Activated T-cell treated with anti-CD3 and anti-CD28 coated beads for 48 hours (primary cell): ENCODE data around the gene SIAH3.

ENCODE experiments used
- DNase-seq: peaks from one replicate; pipeline ENCODE4 v3.0.0-alpha.2; 2020; ENCODE audit warnings: low read depth

SIAH3 gene

DNA sequence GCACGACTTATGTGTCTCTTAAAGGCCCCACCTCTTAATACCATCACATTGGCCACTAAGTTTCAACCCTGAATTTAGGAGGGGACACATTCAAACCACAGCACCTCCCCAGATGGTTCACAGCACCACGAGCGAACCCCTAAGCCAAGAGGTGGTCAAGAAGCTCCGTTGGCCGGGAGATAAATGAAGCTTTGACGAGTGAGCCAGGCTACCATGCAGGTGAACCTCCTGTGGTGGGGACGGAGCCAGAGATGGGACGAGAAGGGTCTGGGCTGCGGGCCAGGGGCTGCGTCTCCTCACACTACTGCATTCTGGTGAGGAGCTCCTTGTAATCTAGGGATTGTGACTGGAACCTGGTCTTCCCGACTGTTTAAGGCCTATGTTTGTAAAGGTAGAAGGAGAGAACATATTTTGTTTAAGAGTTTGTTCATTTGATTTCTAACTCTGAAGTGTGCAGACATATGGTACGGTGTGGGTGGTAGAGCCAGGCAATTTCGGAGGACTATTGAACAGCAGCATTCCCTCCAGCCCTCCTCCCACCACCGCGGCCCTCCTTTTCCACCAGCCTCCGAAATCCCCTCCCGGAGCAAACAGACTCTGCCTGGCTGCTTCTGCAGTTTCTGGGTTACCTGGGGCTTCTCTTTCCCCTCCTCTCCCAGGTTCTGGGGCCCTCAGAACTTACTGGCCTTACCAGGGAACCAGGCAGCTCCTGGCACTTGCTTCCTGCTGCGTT lies 31.3 kb downstream of the SIAH3 start:
- DNase-seq = no peak

DNA sequence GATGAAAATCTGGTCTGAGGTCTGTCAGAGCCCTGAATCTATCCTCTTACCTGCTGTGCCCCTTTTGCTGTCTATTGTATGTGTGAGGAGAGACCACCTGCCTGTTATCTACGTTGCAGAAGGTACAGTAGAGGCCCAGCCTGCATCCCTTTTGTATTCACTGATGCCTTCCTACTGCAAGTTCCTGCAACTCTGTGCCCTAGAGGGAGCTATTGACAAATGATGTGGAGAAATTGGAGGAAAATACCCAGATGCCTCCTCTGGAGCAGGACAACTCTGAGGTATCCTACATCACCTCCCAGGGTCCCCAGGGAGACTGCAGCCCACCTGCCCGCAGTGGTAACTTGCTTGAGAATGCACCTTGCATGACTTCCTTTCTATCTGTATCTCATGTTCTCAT lies 33.7 kb downstream of the SIAH3 start:
- DNase-seq = no peak

DNA sequence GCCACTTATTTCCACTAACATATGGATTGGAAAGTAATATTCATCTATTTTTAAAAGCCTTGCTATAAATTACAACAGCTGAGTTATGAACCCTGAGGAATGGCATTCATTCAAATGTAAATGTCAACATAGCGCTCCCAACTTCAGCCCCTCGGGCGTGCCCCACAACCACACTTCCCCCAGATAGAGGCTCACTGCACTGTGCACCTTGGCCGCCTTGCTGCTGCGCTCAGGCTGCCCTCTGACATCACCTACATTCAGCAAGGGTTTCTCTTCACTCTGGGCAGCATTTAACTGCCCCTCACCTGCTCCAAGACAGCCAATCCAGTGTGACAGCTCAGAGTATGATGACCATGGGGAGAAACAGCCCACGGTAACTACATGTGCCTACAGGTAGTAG lies 35.1 kb downstream of the SIAH3 start:
- DNase-seq = no peak

DNA sequence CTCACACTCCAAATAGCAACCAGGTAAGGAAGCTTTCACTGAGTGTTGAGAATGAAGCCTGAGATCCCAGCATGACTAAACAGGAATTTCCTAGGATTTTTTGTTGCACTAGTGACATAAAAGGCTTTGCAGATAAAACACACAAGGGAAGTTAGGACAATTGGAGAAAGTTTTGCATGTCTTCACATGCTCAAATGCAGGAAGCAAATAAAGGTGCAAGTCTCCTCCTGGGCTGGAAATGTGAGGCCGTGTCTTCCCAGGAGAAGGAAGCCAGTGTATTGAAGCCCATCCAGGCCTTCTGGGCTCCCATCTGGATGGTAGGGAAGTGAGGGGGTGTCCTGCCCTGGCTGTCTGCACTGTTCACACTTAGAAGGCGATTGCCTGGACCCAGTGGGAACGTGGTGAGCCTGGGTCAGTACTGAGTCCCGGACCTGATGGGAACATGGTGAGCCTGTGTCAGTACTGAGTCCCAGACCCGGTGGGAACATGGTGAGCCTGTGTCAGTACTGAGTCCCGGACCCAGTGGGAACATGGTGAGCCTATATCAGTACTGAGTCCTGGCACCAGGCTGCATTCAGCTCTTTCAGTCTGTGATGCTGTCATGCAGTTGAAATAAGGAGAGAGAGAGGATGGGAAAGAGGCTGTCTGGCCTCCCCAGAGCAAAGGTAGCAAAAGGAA lies 38.7 kb downstream of the SIAH3 start:
- DNase-seq = no peak

DNA sequence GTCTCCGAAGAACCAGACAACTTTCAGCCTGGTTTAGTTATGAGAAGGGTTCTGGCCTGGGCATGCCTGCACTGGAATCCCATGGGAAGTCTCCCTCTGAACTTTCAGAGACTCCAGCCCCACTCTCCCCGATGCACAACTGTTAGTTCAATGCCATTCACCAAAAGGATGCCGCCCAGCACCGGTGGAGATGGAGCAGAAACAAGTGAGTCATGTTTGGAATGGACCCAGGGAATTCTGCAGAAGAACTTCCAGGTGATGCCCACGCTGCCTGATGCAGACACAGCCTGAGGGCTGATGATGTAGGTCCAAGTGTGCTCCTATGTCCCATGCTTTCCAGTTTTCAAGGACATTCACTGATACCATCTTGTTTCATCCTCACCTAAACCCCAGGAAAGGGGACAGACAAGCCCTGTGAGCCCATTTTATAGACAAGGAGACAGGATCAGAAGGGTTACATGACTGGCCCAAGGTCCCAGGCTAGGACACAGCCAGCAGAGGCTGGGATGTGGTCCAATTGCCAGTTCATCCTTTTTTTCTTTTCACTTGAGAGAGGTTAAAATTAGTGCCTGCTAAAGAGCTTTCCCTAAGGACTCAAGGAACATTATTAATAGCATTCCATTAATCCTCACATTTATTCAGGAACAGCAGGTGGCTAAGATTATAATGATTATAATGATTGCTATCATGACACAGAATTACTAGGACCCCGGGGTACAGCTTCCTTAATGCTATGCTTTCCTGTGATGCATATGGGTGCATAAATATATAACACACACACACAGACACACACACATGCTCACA lies 39.5 kb downstream of the SIAH3 start:
- DNase-seq = no peak

- no peak for DNase-seq
Observed at GRCh38 chr13:45809801-45810394, 41.7 kb downstream of the SIAH3 start.

GRCh38 chr13:45808925-45809324 lies 42.6 kb downstream of the SIAH3 start:
- DNase-seq = no peak

- no peak for DNase-seq
Observed at GRCh38 chr13:45807520-45808099, 43.9 kb downstream of the SIAH3 start.

DNA sequence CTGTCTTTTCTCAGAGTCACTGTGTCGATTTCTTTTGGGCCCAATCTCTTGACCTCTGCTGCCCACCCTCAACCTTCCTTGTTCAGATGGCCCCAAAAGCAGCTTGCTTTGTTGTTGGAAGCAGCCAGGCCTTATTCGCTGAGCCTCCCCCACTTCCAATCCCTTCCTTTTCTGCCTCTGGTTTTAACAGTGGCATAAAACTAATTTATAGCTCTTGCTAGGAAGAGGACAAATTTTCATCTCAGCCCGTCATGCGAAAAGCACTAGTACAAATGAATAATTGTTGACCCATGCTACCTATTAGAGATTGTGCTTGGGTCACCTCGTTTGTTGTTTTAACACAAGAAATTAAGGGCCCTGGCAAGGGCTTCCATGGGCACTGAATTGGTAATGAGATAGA lies 51.1 kb downstream of the SIAH3 start:
- DNase-seq = no peak

DNA sequence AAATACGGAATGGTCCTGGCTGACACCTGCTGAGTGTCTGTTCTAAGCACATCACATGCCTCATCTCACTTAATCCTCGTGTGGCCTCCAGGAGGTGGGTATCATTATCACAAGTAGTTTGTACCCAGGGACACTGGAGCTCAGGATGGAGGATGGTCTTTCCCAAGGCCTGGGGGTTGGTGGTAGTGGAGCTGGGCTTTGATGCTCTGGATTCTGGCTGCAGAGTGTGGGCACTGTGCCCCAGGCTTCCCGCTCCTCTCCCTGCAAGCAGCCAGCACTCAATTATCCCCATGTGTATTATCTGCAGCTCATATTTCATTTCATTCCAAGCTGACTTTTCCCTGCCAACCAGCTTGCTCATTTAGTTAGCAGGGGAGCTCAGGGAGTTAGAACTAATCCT lies 52.1 kb downstream of the SIAH3 start:
- DNase-seq = no peak

- DNase-seq = no peak
Observed at GRCh38 chr13:45798851-45799250, 52.7 kb downstream of the SIAH3 start.

DNA sequence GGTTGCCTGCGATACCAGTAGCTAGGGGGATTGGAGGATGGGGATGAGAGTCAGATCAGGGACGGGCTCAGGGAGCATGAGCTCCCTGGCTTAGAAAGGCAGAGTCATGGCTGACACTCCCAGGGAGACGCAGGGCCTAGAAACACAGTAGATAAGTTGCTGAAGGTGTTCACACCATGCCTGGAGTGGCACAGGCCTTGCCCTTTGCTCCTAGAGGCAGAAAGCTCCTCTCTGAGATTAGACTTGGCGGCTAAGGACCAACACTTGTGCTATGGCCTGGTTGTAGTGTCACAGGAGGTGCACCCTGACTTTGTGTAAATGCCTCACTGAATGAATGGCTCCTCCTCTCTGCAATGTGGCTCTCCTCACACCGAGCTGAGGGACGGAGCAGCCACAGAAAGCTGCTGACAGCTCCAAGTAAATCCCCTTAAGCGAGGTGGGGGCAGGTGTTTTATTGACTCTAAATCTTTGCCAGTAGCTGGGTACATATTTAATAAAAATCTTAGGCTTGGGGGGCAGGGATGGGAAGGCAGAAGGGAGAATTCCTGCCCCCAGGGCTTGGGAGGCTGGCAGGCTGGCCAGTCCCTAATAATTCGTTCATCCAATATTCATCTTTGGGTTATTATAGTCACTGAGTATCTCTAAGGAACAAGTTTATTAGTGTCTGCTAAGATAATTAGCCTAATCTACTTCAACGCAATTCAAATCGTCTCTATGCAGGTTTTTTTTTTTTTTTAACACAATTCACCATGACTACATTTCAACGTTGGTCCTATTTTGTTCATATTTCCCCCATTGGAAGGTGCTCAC lies 54.9 kb downstream of the SIAH3 start:
- DNase-seq = no peak

GRCh38 chr13:45792827-45793303 lies 58.7 kb downstream of the SIAH3 start:
- no peak for DNase-seq

DNA sequence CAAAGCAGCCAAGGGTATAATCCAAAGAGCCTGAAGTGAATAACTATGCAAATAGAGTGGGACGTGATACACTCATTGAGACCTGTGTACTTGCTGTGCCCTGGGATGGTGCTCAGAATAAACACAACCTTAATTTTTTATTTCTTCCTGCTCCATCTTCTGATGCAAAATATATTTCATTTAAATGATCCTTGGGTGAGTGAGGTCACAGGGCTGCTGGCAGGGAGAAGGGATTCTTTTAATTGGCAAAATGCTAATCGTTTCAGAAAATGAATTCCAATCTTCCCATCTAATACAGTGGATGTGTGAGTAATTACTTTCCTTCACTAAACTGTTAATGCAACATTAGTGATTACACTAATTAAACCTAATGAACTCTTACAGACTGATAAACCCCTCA lies 63.5 kb downstream of the SIAH3 start:
- DNase-seq = no peak

- DNase-seq = no peak
Observed at GRCh38 chr13:45787346-45787745, 64.2 kb downstream of the SIAH3 start.

DNA sequence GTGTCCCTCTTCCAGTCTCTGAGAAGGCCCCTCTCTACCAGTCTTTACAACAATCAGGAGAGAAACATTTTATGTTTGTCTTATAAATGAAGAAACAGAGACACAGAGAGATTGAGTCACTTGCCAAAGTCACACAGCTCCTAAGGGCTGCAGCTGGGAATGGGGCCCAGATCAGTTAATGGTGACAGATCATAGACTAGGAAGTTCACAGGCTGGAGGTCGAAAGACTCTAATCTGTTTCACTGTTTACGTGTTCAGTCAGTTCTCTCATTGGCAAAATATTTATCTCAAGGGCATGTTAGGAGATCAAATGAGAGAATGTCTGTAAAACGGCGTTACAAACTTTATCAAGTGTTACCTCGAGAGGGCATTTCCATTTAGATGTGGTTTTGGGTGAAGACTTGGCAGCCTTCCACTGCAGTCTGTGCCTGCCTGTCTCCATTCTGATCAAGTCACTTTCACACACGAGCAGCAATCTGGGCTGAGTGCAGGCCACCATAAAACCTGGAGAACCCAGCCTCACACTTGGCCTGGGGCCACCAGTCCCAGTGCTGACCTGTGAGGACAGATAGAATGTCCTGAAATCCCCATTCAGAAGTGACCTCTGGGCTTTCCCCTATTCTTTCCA lies 65.1 kb downstream of the SIAH3 start:
- DNase-seq = no peak

GRCh38 chr13:45784755-45785675 lies 66.5 kb downstream of the SIAH3 start:
- no peak for DNase-seq

DNA sequence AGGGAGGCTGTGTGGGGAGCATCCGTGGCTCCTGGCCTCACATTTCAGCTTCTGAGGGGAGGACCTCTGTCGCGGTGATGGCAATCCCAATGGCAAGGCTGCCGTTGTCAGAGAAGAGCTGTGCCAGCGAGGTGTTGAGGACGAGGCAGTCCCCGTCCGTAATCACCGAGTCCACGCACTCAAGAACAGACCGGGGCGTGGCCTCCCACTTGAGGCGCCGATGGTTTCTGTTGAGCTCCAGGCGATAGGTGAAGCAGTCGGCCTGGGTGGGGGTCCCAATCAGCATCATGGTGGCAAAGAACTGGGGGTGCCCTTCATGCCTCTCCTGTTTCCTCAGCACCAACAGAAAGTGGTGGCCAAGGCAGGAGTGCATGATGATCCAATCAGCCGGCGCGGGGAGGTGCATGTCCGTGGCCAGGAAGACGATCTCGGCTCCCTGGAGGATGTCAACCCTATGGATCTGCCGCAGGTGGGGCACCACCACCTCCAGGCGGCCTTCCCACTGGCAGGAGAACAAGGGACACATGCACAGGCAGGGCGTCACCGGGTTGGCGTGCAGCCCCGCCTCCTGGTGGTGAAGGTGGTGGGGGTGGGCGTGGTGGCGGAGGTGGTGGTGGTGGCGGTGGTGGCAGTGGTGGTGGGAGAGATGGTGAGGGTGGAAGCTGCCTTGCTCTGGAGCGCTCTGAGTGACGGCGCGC lies 68.1 kb downstream of the SIAH3 start:
- no peak for DNase-seq
